SK-N-SH (cell line): Measurements from ENCODE around the gene OTOG. TPM values are rescaled to one million over a fixed set of nuclear protein-coding genes. Genes with fewer than 3 reads are reported as not detected.

Source experiments
- CTCF ChIA-PET: fragments of 300-600, 350-600 bp; formaldehyde crosslinking; extraction: SDS; loops from one replicate; lab custom pipeline; 2021; lab: Yijun Ruan, JAX
- POLR2A ChIA-PET: fragments of 350-600 bp; sonication (Branson Sonifier 250); formaldehyde crosslinking; extraction: SDS; loops from one replicate; lab custom pipeline; 2020; ENCODE audit warnings: antibody characterized with exemption, inconsistent platforms; lab: Yijun Ruan, JAX
- DNase-seq: peaks from one replicate; pipeline ENCODE4 v3.0.0; 2012
- H2AFZ ChIP-seq: fragments of 200-600 bp; sonication (generic); 2 replicates; pipeline ENCODE4 v1.8.1; 2016; ENCODE audit warnings: antibody characterized with exemption, mild to moderate bottlenecking, low read depth
- H3F3A ChIP-seq: fragments of 200-600 bp; sonication (generic); replicated peaks from 2 replicates; pipeline ENCODE3; 2016; ENCODE audit warnings: antibody characterized with exemption, mild to moderate bottlenecking; ENCODE audit not compliant: insufficient read depth
- H3K27ac ChIP-seq, 2 experiments: fragments of 200-500 bp in 1 of 2; fragments of 200-600 bp in 1 of 2; sonication (Bioruptor generic) in 1 of 2; sonication (generic), shearing (Covaris generic) in 1 of 2; 2 replicates each; pipeline versions ENCODE4 v1.5.1 to v1.6.1; 2014 to 2016; ENCODE audit warnings: low read depth in 2 of 2, inconsistent platforms in 1 of 2, low read length in 1 of 2, mild to moderate bottlenecking in 1 of 2, mixed read lengths in 1 of 2
- H3K27me3 ChIP-seq: fragments of 200-600 bp; sonication (generic), shearing (Covaris generic); 2 replicates; pipeline ENCODE4 v1.6.1; 2016; ENCODE audit warnings: mixed run types; ENCODE audit not compliant: insufficient read depth
- H3K36me3 ChIP-seq, 2 experiments: fragments of 200-500 bp in 1 of 2; fragments of 200-600 bp in 1 of 2; sonication (Bioruptor generic) in 1 of 2; sonication (generic) in 1 of 2; replicated peaks in 1 of 2; 2 replicates each; pipeline versions ENCODE3 to v1.5.1; 2014 to 2016; ENCODE audit warnings: low read length in 1 of 2, mild to moderate bottlenecking in 1 of 2; ENCODE audit not compliant: insufficient read depth in 2 of 2, control insufficient read depth in 1 of 2
- H3K4me1 ChIP-seq, 2 experiments: fragments of 200-500 bp in 1 of 2; fragments of 200-600 bp in 1 of 2; sonication (Bioruptor generic) in 1 of 2; sonication (generic), shearing (Covaris generic) in 1 of 2; 2 replicates each; pipeline versions ENCODE4 v1.5.1 to v1.6.1; 2014 to 2016; ENCODE audit warnings: low read depth in 1 of 2, low read length in 1 of 2, mixed run types in 1 of 2; ENCODE audit not compliant: insufficient read depth in 2 of 2, control insufficient read depth in 1 of 2
- H3K4me2 ChIP-seq: fragments of 200-600 bp; sonication (generic), shearing (Covaris generic); 2 replicates; pipeline ENCODE4 v1.6.1; 2017; ENCODE audit warnings: mixed run types
- H3K4me3 ChIP-seq, 2 experiments: fragments of 200-500 bp in 1 of 2; fragments of 200-600 bp in 1 of 2; sonication (Bioruptor generic) in 1 of 2; sonication (generic), shearing (Covaris generic) in 1 of 2; 2 replicates each; pipeline versions ENCODE4 v1.5.1 to v1.8.1; 2014 to 2016; ENCODE audit warnings: low read depth in 2 of 2, inconsistent platforms in 1 of 2, low read length in 1 of 2, mild to moderate bottlenecking in 1 of 2, mixed read lengths in 1 of 2, moderate library complexity in 1 of 2
- H3K79me2 ChIP-seq: fragments of 200-600 bp; sonication (generic); 2 replicates; pipeline ENCODE4 v1.8.1; 2017; ENCODE audit warnings: mild to moderate bottlenecking; ENCODE audit not compliant: insufficient read depth
- H3K9ac ChIP-seq: fragments of 200-600 bp; sonication (generic); 2 replicates; pipeline ENCODE4 v1.6.1; 2017; ENCODE audit warnings: mixed run types
- H3K9me2 ChIP-seq: fragments of 200-600 bp; sonication (generic); 2 replicates; pipeline ENCODE4 v1.6.1; 2017; ENCODE audit warnings: mixed run types
- H3K9me3 ChIP-seq: fragments of 200-600 bp; sonication (generic); 2 replicates; pipeline ENCODE4 v1.6.1; 2017; ENCODE audit warnings: mixed run types, mild to moderate bottlenecking, moderate library complexity
- H4K20me1 ChIP-seq: fragments of 200-600 bp; sonication (generic); 2 replicates; pipeline ENCODE4 v1.6.1; 2017; ENCODE audit warnings: mild to moderate bottlenecking, mixed run types; ENCODE audit not compliant: insufficient read depth
- EZH2phosphoT487 ChIP-seq: fragments of 200-600 bp; sonication (generic); IDR thresholded peaks from 2 replicates; pipeline ENCODE4 v1.6.1; 2017; ENCODE audit warnings: low read depth, mixed run types, mild to moderate bottlenecking, antibody characterized with exemption, moderate library complexity, borderline replicate concordance
- FOSL2 ChIP-seq: IDR thresholded peaks from 2 replicates; pipeline ENCODE4 v1.4.0; 2012; ENCODE audit warnings: low read depth, mild to moderate bottlenecking, moderate library complexity, borderline replicate concordance
- FOXJ3 ChIP-seq: sonication (generic); formaldehyde crosslinking; IDR thresholded peaks from 2 replicates; pipeline ENCODE4 v1.5.1; 2020; ENCODE audit warnings: mild to moderate bottlenecking, missing genetic modification reagents
- FOXM1 ChIP-seq: IDR thresholded peaks from 2 replicates; pipeline ENCODE4 v1.4.0; 2012; ENCODE audit warnings: low read depth, mild to moderate bottlenecking
- MEF2A ChIP-seq: IDR thresholded peaks from 2 replicates; pipeline ENCODE4 v1.4.0; 2012; ENCODE audit warnings: low read depth, borderline replicate concordance
- MXI1 ChIP-seq: IDR thresholded peaks from 2 replicates; pipeline ENCODE4 v1.6.1; 2012; ENCODE audit warnings: mild to moderate bottlenecking, low read depth, low read length, improper control_type of control experiment
- NFIC ChIP-seq: IDR thresholded peaks from 2 replicates; pipeline ENCODE4 v1.4.0; 2012; ENCODE audit warnings: borderline replicate concordance
- POLR2AphosphoS5 ChIP-seq: IDR thresholded peaks from 2 replicates; pipeline ENCODE4 v1.6.1; 2012; ENCODE audit warnings: low read depth, low read length
- RAD21 ChIP-seq: IDR thresholded peaks from 2 replicates; pipeline ENCODE4 v1.6.1; 2012; ENCODE audit warnings: mild to moderate bottlenecking, low read length
- RCOR1 ChIP-seq: fragments of 150-350 bp; IDR thresholded peaks from 2 replicates; pipeline ENCODE4 v1.6.1; 2017; ENCODE audit warnings: antibody characterized with exemption, low read length
- REST ChIP-seq: IDR thresholded peaks from 2 replicates; pipeline ENCODE4 v1.6.1; 2012; ENCODE audit warnings: mild to moderate bottlenecking, low read depth, low read length, moderate library complexity
- RXRA ChIP-seq: IDR thresholded peaks from 2 replicates; pipeline ENCODE4 v1.4.0; 2012; ENCODE audit warnings: low read depth, mild to moderate bottlenecking, borderline replicate concordance
- SIN3A ChIP-seq: IDR thresholded peaks from 2 replicates; pipeline ENCODE4 v1.6.1; 2012; ENCODE audit warnings: low read depth, mild to moderate bottlenecking, low read length, moderate library complexity, borderline replicate concordance
- TCF12 ChIP-seq: IDR thresholded peaks from 2 replicates; pipeline ENCODE4 v1.4.0; 2012
- USF1 ChIP-seq: IDR thresholded peaks from 2 replicates; pipeline ENCODE4 v1.4.0; 2012; ENCODE audit warnings: low read depth, borderline replicate concordance
- YY1 ChIP-seq: IDR thresholded peaks from 2 replicates; pipeline ENCODE4 v1.4.0; 2012; ENCODE audit warnings: low read depth, mild to moderate bottlenecking
- ZBTB33 ChIP-seq: IDR thresholded peaks from 2 replicates; pipeline ENCODE4 v1.4.0; 2012; ENCODE audit warnings: low read depth, borderline replicate concordance
- WGBS: methylation state at CpG from one replicate; pipeline ENCODE4 v1.1.6; 2017; ENCODE audit warnings: low lambda C conversion rate; 5-methylcytosine and 5-hydroxymethylcytosine counted together
- polyA plus RNA-seq, 3 experiments: library from polyadenylated mRNA; depleted of rRNA; stranded (reverse); fragments of >200 nt; gene quantifications; 2 replicates each; pipeline ENCODE4 v1.2.3, GENCODE V29; 2012

Gene OTOG
- not detected in 2 replicates for polyA plus RNA-seq (2012; rRNA removed)
- not detected in 2 replicates for polyA plus RNA-seq (2012; cell fraction: cytosol; rRNA removed)
- not detected in 2 replicates for polyA plus RNA-seq (2012; cell fraction: nucleus; rRNA removed)

GRCh38 chr11:17547051-17547577, at the start of gene OTOG:
Gene OTOG, plus strand, starts transcription at chr11:17547259. Its CDS starts 114 bp downstream, at chr11:17547373.
- no peaks in the 10 kb centered on the region for H3K79me2 ChIP-seq
- no peak within 1 kb of the TSS for H3K4me2 ChIP-seq
- no peaks in the 10 kb centered on the region for H3K27me3 ChIP-seq
- 49% methylated on average over 13 of the region's 20 CpGs for WGBS
- H3K36me3 ChIP-seq, result no peaks in the 10 kb centered on the region
- no peak within 1 kb of the TSS for H3K4me3 ChIP-seq
- H2AFZ ChIP-seq, result no peak within 1 kb of the TSS
- ChIA-PET POLR2A (no interaction called here), CTCF (interaction anchor here (1.1 to 3.6 kb wide), 6 partner anchors 11 to 484 kb away, joined by 3 to 12 read pairs (median 4); no protein-coding TSS in a partner anchor)
- H4K20me1 ChIP-seq, result no peaks in the 10 kb centered on the region
- no peak within 1 kb of the TSS for H3K9ac ChIP-seq
- H3K27ac ChIP-seq, result no peak within 1 kb of the TSS
- H3K9me2 ChIP-seq, result no peaks in the 10 kb centered on the region
- H3F3A ChIP-seq, result no peaks in the 10 kb centered on the region
- H3K9me3 ChIP-seq, result no peaks in the 10 kb centered on the region
- TF ChIP-seq ZBTB33 (no peak), FOXJ3 (CRISPR knock-in tag) (no peak), RAD21 (no peak), REST (no peak), SIN3A (no peak), NFIC (no peak), FOXM1 (no peak), MEF2A (no peak), USF1 (no peak), EZH2phosphoT487 (no peak), YY1 (no peak), TCF12 (no peak), RCOR1 (no peak), RXRA (no peak), POLR2AphosphoS5 (no peak), MXI1 (no peak), FOSL2 (no peak)
- no peaks in the 10 kb centered on the region; a peak in 1 of 4 replicates for H3K4me1 ChIP-seq
- peak; percentile 42 for DNase-seq
